IPS-18a (cell line): Measurements from ENCODE around the gene VPS8.

ENCODE experiments used
- H3K27ac ChIP-seq: one replicate; pipeline ENCODE4 v1.5.1; 2013; ENCODE audit warnings: low read length
- H3K27me3 ChIP-seq: one replicate; pipeline ENCODE4 v1.6.1; 2013; ENCODE audit warnings: mild to moderate bottlenecking, low read length; ENCODE audit not compliant: control insufficient read depth, insufficient read depth
- H3K36me3 ChIP-seq: one replicate; pipeline ENCODE4 v1.6.1; 2013; ENCODE audit warnings: low read depth, low read length; ENCODE audit not compliant: control insufficient read depth
- H3K4me1 ChIP-seq: one replicate; pipeline ENCODE4 v1.6.1; 2013; ENCODE audit warnings: low read depth, low read length; ENCODE audit not compliant: control insufficient read depth
- H3K4me3 ChIP-seq: one replicate; pipeline ENCODE4 v1.5.1; 2013; ENCODE audit warnings: low read length
- H3K9ac ChIP-seq: one replicate; pipeline ENCODE4 v1.6.1; 2013; ENCODE audit warnings: mild to moderate bottlenecking, low read length, moderate library complexity
- H3K9me3 ChIP-seq: one replicate; pipeline ENCODE4 v1.6.1; 2013; ENCODE audit warnings: low read depth, low read length; ENCODE audit not compliant: control insufficient read depth

The VPS8 gene

GRCh38 chr3:184816614-184817013 is 4.6 kb downstream of the VPS8 start:
- H3K9me3 ChIP-seq = no peaks in the 10 kb centered on the region
- H3K4me1 ChIP-seq = no peaks in the 10 kb centered on the region

DNA sequence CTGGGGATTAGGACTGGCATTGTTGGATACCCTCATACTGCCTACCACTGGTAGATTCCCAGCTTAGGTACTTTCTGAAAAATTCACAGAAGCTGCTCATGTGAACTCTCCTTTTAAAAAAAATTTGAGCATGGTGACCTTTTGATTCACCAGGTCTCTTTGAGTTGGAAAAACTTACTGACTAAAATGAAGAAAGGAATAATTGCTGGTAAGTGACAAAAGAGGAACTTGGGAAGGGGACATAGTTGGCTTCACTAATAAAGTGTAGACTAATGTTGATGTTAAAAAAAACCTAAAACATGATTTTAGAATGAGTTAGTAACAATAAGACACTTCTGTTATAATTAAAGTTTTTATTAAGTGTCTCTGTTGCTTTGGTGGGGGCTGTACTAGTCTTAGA is 8.6 kb downstream of the VPS8 start:
- Histone ChIP-seq H3K9me3 (no peaks in the 10 kb centered on the region), H3K27ac (no peak overlapping the region), H3K27me3 (no peaks in the 10 kb centered on the region), H3K4me3 (no peak overlapping the region), H3K36me3 (peaks cover 3% of the 10 kb centered on the region), H3K4me1 (no peaks in the 10 kb centered on the region), H3K9ac (no peak overlapping the region)

More at GRCh38 chr3:184816614-184817013, 4.6 kb downstream of the VPS8 start:
- Histone ChIP-seq H3K27me3 (peaks cover 7% of the 10 kb centered on the region), H3K27ac (no peak overlapping the region), H3K4me3 (no peak overlapping the region), H3K36me3 (peaks cover 3% of the 10 kb centered on the region), H3K9ac (no peak overlapping the region)

GRCh38 chr3:184821034-184821433 is 9.1 kb downstream of the VPS8 start:
- Histone ChIP-seq H3K36me3 (peaks cover 3% of the 10 kb centered on the region), H3K27ac (no peak overlapping the region), H3K4me3 (no peak overlapping the region), H3K27me3 (no peaks in the 10 kb centered on the region), H3K4me1 (no peaks in the 10 kb centered on the region), H3K9me3 (no peaks in the 10 kb centered on the region), H3K9ac (no peak overlapping the region)

DNA sequence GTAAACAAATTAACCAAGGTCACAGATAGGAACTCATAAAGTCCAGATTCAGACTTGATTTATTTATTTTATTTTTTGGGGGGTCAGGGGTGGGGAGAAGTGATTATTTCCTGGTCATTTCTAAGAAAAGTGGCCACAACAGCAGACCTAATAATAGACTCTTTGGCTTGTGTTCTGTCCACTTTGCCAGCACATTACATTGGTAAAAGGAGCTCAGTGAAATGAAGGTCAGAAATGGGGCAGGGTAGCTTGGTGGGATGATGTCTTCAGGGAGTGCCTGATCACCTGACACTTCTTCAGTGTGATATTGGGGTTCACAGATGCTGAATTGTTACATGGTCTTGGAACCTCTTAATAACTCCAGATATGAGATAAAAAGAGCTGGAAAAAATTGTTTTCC is 10.1 kb downstream of the VPS8 start:
- Histone ChIP-seq H3K9ac (no peak overlapping the region), H3K27ac (no peak overlapping the region), H3K27me3 (no peaks in the 10 kb centered on the region), H3K9me3 (no peaks in the 10 kb centered on the region), H3K4me1 (no peaks in the 10 kb centered on the region), H3K36me3 (no peaks in the 10 kb centered on the region), H3K4me3 (no peak overlapping the region)

DNA sequence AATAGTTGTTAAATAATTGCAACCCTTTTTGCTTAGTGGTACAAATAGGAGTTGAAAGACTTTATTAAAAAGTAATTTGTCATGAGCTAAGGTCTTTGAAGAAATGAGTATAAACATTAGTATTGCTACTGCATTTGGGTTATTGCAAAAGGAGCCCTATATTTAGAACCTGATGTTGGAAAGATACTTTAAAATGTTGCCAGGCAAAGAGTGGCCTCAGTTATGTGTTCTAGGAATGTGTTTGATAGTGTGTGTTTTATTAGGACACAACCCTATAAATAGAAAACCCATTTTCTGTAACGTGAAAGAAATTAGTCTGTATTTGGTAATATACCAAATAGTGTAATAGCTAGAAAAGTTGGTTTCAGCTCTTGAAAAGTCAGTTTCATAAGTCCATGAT is 10.7 kb downstream of the VPS8 start:
- Histone ChIP-seq H3K4me3 (no peak overlapping the region), H3K36me3 (peaks cover 2% of the 10 kb centered on the region), H3K27ac (no peak overlapping the region), H3K9ac (no peak overlapping the region), H3K9me3 (no peaks in the 10 kb centered on the region), H3K4me1 (no peaks in the 10 kb centered on the region), H3K27me3 (no peaks in the 10 kb centered on the region)

DNA sequence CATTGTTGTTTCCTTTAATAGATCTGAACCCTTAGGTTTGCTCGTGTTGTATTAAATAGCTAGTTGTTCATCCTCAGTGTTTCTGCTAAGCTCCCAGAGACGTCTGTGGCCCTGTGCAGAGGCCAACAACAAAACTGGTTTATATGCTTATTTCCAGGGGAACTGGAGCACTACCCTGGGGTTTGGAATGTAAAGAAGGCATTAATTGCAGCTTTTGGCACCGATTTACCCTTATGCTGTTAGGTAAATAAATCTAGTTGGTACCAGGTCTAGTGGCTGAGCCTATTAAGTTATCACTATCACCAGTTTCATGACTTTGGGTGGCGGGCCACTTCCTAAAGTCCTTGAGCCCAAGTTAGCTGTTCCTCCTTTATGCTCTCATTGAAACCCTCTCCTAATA is 12.0 kb downstream of the VPS8 start:
- H3K4me1 ChIP-seq = no peaks in the 10 kb centered on the region
- no peak overlapping the region for H3K9ac ChIP-seq
- H3K4me3 ChIP-seq = no peak overlapping the region
- H3K27ac ChIP-seq = no peak overlapping the region
- H3K27me3 ChIP-seq = no peaks in the 10 kb centered on the region
- no peaks in the 10 kb centered on the region for H3K9me3 ChIP-seq
- H3K36me3 ChIP-seq = peaks cover 3% of the 10 kb centered on the region

DNA sequence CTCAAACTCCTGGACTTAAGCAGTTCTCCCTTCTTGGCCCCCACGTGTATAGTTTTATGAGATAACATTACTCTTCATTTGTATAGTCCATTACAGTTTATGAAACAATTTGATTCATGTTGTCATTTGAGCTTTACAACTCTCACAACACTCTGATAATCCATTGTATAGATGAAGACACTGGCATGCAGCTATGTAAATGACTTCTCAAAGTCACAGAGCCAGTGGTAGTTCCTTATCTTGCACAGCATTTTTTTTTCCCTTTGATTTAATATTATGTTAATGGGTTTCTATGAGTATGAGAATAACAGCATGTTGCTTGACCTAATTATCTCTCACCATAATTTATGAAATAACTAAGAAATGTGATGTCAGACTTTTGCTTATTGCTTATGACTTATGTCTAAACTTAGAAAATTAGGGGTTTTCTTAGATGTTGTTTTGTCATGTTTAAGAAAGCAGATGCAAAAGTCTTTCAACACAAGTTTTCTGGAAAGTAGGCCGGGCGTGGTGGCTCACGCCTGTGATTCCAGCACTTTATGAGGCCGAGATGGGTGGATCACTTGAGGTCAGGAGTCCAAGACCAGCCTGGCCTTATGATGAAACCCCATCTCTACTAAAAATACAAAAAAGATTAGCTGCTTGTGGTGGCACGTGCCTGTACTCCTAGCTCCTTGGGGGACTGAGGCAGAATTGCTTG is 13.3 kb downstream of the VPS8 start:
- Histone ChIP-seq H3K9me3 (no peaks in the 10 kb centered on the region), H3K36me3 (peaks cover 3% of the 10 kb centered on the region), H3K27me3 (no peaks in the 10 kb centered on the region), H3K9ac (no peak overlapping the region), H3K4me1 (no peaks in the 10 kb centered on the region), H3K27ac (no peak overlapping the region), H3K4me3 (no peak overlapping the region)

DNA sequence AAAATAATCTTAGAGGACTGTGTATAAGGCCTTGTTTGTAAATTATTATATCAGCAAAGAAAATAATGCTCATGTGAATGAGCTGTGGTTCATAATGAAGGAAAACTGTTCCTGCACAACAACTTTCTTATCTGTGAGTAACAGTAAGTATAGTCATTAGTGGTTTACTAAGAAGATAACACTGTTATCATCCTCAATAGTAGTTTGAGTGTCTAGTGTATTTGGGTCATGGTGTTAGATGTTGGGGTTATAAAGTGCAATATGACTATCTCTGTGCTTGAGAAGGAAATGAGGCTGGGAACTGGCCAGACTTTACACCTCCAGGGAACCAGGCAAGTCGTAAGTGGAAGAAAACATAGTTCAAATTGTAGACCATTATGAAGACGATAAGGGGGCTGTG is 15.6 kb downstream of the VPS8 start:
- Histone ChIP-seq H3K4me3 (no peak overlapping the region), H3K36me3 (peaks cover 3% of the 10 kb centered on the region), H3K27me3 (no peaks in the 10 kb centered on the region), H3K4me1 (no peaks in the 10 kb centered on the region), H3K9me3 (no peaks in the 10 kb centered on the region), H3K9ac (no peak overlapping the region), H3K27ac (no peak overlapping the region)

DNA sequence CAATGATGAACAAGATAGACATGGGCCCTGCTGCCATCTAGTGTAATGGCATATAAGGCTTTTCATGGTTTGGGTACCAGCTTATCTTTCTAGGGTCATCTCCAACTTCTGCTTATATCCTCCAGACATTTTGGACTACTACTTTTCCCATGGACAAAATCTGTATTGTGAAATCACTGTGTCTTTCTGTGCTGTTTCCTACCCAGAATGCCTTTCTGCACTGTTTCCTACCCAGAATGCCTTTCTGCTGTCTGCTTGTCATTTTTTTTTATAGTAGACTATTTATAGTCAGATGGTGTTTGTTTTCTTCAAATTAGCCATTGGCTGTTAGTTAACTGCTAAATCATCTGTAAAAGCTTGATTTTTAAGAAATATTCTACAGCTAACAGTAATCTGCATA is 20.1 kb downstream of the VPS8 start:
- Histone ChIP-seq H3K4me3 (no peak overlapping the region), H3K27me3 (no peaks in the 10 kb centered on the region), H3K36me3 (peaks cover 14% of the 10 kb centered on the region), H3K27ac (no peak overlapping the region), H3K9ac (no peak overlapping the region), H3K4me1 (no peaks in the 10 kb centered on the region), H3K9me3 (no peaks in the 10 kb centered on the region)

DNA sequence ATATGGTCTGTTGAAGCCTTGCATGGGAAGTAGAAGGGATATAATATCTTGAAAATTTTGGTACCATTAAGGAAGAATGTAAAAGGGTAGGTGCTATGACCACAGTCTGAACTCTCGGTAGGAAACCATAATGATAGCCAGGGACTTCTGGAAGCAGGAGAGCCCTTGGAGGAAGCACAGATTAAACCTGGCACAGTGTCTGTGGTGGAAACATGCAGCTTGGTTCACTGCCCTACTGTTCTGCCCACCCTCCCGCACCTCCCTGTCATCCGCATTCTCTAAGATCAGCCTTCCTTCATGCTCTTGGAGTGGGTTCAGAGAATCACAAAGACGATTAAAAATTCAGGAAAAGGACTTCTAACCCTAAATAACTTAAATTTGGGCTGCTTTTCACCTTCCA is 20.9 kb downstream of the VPS8 start:
- H3K4me1 ChIP-seq = no peaks in the 10 kb centered on the region
- H3K9ac ChIP-seq = no peak overlapping the region
- H3K9me3 ChIP-seq = no peaks in the 10 kb centered on the region
- H3K27me3 ChIP-seq = no peaks in the 10 kb centered on the region
- H3K4me3 ChIP-seq = no peak overlapping the region
- H3K27ac ChIP-seq = no peak overlapping the region
- H3K36me3 ChIP-seq = peaks cover 12% of the 10 kb centered on the region

GRCh38 chr3:184836090-184836822 is 24.3 kb downstream of the VPS8 start:
- Histone ChIP-seq H3K27me3 (no peaks in the 10 kb centered on the region), H3K4me1 (no peaks in the 10 kb centered on the region), H3K9me3 (no peaks in the 10 kb centered on the region), H3K4me3 (no peak overlapping the region), H3K36me3 (peaks cover 14% of the 10 kb centered on the region), H3K27ac (no peak overlapping the region), H3K9ac (no peak overlapping the region)

DNA sequence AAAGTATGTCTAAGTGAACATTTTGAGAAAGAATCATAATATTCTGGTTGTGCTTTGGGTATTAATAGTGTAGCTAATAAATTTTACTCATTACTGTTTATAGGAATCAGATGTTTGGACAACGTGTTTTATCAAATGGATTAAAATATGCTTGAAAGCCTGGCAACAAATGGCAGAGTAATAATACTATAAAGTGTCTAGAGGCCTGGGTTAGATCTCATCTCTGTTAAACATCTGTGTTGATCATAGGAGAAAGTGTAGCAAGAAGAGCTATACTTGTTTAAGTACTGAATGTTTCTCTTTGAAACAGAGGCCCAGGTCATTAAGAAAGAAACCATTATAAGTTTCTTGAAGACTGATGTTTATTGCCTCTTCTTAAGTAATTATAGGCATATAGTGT is 30.5 kb downstream of the VPS8 start:
- Histone ChIP-seq H3K9ac (no peak overlapping the region), H3K4me1 (no peaks in the 10 kb centered on the region), H3K36me3 (peaks cover 3% of the 10 kb centered on the region), H3K9me3 (no peaks in the 10 kb centered on the region), H3K27ac (no peak overlapping the region), H3K27me3 (no peaks in the 10 kb centered on the region), H3K4me3 (no peak overlapping the region)
